Measurements from ENCODE around the gene RBM18.

RBM18 gene

DNA sequence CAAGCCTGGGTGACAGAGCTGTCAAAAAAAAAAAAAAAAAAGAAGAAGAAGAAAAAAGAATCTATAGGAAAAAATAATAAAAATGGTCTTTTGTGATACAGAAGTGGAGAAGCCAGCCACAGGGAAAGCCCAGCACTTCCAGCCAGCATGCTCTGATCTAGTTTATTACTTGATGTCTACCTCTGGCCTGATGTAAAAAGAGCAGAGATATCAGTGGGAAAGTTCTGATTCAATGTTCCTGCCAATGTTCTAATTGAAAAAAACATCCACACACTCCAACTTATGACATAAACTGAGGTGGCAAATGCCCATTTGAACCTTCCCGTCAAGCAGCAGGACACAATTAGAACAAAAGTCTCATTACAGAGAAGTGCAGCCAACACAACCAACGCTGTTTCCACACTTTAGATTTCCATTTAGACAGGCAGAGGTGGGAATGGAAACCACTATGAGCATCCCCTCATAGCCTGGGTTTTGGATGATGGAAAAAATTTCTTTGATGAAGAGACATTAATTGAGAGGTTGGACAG is 5.7 kb downstream of the RBM18 start:
- DNase-seq (ENCODE audit: low read depth): no peak

DNA sequence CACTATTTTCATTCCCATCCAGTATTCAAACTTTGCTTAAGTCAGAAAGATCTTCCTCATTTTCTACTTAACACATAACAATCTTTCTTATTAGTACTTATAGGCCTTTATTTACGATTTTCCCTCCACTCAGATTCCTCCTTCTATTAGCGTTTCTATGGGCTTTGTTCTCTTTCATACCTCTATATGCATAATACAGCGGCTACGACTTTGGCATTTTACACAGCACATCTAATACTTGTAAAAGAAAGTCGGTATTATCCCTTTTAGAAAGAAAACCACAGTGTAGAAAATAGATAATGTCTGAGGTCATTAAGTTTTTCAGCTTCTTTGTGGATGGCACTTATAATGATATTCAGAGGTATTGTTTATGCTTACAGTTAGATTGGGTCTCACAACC is 8.4 kb downstream of the RBM18 start:
- DNase-seq (ENCODE audit: low read depth): no peak

DNA sequence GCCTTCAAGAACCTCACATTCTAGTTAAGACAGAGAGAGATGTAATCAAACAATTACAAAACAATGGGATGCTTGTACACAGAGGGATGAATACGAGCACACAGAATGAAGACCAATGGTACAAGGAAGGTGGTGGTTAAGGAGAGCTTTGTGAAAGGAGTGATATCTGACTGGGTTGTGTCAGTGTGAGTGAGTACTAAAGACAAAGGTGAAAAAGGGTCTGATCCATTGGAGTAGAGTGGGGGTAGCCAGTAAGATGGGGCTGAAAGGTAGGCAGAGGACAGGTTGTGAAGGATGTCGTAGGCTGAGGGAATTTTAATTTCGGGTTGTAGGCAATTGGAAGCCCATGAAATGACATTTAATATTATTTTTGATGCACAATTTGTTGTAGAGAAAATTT is 9.9 kb downstream of the RBM18 start:
- no peak for DNase-seq (ENCODE audit: low read depth)

DNA sequence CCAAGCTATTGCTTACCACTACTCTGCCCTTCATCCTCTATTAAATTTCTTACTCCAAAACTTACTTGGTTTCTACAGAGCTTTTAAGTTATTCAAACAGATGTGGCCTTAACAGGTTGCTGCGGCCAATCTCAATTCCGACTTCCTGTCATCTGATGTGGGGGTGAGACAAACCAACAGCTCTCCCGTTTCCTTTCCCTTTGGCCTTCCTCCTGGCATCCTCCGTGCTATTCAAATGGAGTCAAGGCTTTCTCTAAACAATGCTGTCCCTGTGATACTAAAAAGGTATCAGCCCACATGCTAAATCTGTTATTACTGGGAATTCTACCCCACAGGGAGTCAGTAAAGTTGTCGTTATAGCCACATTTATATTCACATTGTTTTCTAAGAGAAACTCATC is 11.8 kb downstream of the RBM18 start:
- no peak for DNase-seq (ENCODE audit: low read depth)

DNA sequence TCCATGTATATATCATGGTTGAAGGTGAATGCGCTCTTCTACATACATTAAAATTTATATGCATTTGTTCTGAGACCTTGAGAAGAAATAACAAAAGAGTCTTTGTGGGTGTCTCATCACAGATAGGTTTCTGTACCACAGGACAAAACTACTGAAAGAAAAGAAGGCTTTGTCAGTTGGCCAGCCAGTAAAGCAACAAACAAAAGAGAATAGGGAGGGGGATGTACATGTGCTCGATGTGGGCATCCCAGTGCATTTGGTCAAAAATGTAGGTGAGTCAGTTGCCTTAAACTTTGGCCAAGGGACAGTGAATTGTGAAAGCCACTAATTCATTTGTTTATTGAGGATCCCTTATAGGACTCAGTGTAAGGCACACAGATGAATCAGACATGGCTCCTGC is 13.3 kb downstream of the RBM18 start:
- no peak for DNase-seq (ENCODE audit: low read depth)

DNA sequence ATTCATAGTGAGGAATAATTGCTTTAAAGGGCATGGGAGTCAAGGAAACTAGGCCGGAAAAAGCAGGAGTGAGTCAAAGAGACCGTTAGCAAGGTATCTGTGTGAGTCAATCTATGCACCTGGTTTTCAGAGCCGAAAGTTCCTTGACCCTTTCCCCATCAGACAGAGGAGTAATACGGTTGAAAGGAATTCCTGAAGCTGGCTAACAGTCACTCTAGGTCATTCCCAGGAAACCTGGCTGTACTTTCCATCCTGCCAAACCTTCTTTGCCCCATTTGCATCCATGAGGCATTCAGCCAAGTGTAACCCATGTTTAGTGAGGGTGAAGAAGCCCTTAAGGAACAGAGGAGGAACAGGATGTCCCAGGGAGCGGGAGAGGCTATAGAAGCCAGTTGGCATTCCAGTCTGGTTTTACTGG is 16.2 kb downstream of the RBM18 start:
- no peak for DNase-seq (ENCODE audit: low read depth)

DNA sequence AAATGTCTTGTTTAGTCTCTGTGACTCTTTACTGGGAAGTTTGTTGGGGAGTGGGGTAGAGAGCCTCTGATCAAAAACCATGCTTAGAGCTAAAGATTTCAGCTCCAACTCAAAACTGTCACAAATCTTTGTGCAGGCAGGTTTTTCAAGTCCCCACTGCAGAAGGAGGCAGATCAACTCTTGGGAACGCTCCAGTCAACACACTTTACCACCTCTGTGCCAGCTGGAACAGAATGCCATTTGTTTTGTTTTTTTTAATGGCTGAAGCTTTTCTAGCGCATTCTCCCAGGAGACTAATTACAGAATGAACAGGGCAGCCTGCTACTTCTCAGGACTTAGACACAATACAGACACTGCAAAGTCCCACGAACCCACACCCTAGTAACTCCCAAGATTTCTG is 18.0 kb downstream of the RBM18 start:
- DNase-seq (ENCODE audit: low read depth): no peak

DNA sequence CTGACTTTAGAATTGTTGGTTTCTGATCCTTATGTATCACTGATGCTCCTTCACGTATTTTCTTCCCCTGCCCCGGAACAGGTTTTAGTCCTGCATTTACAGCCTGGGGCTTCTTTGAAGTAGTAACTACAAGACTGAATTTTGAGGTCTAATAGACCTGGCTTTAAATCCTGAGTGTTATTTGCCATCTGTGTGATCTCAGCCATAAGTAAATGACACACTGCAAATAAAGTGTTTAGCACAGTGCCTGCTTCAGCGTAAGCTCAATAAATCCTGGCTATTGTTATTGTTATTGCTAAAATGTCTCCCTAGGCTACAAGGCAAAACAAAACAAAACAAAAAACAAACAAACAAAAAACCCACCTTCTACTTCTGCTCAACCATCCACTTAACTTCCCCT is 20.3 kb downstream of the RBM18 start:
- no peak for DNase-seq (ENCODE audit: low read depth)

DNA sequence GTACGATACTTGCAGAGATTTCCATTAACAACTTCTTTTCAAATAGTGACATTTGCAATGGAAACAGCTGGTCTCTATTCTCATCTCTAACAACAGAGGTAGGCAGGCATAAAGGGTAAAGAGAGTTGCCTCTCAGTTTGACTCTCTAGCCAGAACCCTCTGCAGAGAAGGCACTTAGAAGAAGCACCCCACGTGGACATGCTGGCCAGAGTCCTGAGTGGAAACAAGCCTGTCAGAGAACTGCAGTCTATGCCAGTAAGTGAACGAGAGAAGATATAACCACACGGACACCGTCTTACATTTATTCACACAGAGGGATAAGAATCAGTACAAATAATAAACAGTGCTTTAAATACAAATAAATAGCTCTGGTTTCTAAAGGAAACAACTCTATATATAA is 24.9 kb downstream of the RBM18 start:
- DNase-seq (ENCODE audit: low read depth): no peak

DNA sequence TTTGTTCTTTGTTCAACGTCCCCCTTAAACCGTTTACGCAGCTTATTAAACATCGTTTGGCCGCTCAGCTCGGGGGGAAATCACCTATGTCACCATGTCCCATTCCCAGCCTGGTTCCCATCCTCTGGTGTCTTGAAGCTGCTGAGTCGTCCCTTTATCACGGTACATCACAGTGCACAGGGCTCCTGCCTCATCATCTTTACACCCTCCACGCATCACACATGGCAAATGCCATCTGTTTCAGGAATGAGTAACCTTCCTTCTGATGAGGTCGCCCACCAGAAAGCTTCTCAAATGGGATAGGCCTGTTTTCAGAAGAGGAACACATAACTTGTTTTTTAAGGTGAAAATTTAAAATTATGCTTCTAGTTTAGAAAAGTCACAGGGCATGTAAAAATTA is 28.0 kb downstream of the RBM18 start:
- no peak for DNase-seq (ENCODE audit: low read depth)

DNA sequence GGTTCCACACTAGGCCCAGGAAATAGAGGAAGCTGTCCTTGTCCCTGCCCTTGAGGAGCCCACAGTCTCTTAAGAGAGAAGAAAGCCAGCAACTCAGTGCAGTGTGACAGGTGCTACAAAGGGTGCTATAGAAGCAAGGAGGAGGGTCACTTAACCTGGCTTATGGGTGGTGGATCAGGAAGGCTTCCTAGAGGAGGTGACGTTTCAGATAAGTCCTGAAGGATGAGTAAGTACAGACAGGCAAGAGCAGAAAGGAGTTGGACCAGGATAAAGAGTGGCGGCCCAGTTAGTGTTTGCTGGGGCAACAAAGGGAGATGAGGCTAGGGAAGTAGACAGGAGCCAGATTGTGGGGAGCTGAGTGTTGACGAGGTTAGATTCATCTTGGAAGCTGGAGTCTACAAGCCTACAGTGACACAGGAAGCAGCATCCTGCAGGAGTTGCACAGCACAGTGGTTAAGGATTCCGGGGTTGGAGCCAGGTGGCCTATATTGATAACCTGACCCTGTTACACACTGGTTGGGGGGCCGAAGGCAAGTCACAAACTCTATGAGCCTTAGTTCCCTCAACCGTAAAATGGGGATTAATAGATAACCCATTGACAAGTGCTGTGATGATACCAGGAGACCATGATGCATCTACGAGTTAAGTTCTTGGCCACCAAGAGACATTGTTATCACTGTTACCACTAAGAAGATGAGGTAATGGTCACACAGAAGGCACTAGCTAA is 30.5 kb downstream of the RBM18 start:
- no peak for DNase-seq (ENCODE audit: low read depth)

DNA sequence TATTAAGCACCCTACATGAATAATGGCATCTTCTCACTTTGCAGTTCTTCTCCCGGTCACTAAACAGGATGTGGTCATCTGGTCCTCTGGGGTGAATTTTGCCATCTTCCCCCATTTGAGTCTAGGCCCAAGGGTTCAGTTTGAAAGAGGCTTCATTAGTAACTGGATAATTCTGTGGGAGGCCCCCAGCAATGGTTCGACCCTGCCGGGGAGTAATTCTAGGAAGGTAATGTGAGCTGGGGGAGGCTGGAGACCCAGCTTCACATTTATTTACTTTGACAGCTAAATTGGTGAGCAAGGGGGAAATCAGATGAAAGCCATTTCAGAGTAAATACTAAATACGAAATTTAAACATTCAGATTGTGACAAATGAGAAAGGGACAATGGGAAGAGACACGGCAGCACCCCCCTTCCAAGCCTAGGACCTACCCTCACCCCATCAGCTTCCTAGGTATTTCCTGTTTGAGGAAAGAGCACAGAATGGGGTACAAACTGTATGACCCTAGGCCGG is 31.8 kb downstream of the RBM18 start:
- DNase-seq (ENCODE audit: low read depth): no peak

DNA sequence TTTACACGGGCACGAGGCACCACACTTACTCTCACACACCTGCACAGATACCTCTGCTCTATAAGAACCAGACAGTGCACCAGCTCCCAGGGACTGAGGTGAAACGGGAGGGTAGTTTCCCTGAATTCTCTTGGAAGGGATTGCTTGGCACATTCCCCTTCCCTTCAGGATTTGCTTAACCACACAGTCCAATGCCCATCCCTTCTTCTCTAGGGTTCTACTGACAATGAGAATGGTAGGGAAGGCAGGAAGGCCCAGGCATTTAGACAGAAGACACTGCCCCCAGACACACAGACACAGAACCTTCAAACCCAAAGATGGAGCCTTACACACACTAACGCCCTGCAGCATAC is 35.2 kb downstream of the RBM18 start:
- DNase-seq (ENCODE audit: low read depth): no peak

DNA sequence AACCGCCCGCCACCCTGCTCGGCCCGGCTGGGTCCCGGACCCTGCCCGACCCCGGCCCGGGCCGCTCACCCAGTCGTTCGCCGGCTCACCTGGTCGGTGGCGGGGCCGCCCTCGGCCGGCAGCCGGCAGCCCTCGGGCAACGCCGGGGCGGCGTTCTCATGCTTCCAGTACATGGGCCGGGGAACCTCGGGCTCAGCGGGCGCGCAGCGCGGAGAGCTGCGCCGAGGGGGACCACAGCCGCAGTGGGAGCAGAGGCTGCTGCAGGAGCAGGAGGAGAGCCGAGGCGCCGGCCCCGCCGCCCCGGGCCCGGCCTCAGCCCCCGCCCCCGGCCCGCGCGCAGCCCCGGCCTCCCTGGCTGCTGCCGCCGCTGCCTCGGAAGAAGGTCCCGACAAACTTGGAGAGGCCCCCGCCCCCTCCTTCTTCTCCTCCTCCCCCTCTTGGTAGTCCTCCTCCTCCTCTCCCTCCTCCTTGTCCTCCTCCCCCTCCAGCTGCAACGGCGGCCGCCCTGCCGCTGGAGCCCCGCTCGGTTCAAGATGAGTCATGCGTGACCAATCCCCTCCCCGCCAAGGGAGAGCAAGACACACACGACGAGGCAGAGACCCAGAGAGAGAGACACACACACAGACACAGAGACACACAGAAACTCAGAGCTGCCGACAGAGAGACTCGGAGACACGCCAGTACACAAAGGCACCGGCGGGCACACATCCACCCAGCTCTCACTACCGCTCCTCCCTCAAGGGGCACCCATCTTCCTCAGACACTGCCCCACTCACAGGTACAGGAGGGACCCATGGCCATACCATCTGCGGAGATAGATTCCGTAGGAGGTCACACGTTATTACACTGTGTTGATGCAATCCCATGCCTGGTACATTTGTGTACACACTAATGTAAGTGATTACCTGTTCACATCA is 35.8 kb downstream of the RBM18 start, which contains the start of gene LHX6:
Gene LHX6 (minus strand): TSS at position 390 of the 917 bp plus-strand sequence. CDS start 217 bp downstream, at position 173.
- DNase-seq (ENCODE audit: low read depth): no peak

DNA sequence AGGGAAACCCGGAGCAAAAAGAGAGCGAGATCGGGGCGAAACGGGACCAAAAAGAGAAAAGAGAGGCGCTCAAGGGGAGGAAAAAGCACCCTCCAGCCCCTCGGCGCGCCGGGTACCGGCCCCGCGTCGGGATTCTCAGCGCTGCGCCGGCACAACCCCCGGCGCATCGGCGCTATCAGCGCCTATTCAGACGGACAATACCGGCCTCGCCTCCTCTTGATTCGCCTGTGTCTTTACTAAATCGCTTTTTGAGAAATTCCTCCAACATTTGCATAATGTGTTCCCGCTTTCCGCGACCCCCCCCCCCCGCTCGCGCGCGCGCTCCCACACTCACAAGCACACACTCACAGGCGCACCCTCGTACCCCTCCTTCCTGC is 36.5 kb downstream of the RBM18 start:
- DNase-seq (ENCODE audit: low read depth): no peak

DNA sequence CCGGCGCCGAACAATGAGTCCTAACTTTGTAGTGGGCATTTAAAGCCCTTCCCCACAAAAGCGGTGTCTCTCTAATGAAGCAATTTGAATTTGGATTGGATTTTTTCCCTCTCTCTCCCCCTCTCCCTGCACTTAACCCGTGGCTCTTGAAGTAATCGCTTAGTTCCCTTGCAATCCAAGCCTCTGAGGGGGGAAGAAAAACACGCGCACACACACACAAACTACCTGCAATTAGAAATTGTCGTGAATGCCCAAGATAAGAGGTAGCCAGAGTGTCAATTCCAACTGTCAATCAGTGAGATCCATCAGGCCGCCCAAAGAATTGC is 37.1 kb downstream of the RBM18 start:
- no peak for DNase-seq (ENCODE audit: low read depth)

DNA sequence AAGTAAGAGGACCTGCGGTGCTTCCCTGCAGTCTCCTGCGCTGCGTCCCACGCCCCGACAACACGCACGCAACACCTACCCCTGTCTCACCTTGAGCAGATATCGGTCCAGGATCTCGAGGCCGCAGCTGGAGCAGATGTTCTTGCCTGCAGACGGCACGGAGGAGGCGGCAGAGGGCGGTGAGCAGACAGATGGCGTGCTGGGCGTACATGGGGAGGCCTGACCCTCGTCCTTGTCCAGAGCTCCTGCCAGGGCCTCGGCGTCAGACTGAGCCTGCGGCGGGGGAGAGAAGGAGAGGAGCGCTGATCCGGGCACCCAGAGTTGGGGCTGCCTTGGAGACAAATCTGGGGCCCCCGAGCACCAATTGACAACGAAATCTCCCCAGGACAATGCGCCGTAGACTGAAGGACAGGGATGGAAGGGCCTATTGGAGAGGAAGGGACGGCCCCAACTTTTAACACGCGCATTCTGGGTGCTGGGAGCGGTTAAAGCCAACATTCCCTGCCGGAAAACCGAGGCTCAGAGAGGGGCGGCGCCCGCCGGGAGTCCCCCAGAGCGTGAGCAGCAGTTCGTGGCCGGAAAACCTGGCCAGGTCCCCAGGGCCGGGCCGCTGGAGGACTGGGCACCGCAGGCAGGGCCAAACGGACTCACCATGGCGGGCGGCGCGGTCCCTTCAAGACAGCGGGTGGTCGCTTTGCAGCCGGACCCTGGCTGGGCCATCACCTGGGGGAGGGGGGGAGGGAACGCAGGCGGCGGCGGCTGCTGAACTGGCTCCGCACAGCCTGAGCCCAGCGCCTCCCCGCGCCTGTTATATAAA is 37.7 kb downstream of the RBM18 start:
- no peak for DNase-seq (ENCODE audit: low read depth)

DNA sequence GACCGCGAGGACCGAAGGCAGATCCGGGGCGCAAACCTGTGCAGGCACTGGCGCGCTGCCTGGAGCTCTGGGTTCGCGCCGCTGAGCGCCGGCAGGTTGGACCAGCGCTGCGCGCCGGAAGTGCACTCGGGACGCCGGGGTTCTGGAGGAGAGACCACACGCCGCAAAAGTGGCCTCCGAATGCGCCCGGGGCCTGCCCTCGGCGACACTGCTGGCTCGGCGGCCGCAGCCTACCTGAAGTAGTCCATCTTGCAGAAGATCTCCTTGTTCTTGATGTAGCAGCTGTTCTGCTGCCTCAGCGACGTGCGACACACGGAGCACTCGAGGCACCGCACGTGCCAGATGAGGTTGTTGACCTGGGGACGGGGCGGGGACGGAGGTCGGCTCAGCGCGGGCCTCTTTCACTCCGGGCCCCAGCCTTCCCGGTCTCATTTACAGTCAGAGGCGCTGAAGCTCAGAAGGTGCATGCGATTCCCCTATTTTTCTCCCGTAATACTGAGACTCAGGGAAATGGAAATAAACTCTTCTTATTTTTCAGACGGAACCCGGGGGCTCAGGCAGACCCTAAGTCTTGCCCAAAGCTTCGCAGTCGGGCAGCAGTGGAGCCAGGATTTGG is 38.4 kb downstream of the RBM18 start:
- no peak for DNase-seq (ENCODE audit: low read depth)

DNA sequence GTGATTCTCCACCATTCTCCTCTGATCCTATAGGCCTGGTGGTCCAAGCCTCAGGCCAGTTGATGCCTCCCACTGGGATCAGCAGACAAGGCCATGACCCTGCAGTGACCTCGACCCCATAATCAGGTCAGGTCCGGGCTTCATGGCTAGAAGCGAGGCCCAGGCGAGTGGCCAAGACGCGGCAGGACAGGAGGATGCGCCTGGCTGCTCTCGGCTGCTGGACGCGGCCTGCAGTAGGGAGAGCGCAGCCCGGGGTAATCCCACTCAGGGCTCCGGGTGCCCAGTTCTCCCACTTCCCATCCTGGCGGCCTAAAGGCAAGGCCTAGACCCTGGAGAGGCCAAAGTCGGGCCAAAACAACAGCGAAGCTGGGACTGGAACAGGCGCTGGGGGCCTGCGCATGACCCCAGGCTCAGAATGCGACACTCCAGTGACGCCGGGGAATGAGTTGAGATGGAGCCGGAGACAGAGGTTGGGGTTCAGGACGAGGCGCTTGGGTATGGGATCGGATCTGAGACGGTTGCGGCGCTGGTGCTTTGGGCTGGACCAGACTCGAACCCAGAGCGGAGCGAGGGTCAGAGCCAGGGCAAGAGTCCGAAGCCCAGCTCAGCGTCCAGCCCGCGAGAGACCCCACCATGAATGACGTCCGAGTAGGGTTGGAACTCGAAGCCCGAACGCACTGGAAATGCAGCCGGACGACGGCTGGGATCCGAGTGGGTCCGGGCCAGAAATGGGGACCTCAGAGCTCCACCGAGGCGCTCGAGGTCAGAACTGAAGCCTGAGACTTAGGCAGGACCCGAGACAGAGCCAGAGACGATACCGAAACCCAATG is 39.1 kb downstream of the RBM18 start:
- DNase-seq (ENCODE audit: low read depth): no peak

DNA sequence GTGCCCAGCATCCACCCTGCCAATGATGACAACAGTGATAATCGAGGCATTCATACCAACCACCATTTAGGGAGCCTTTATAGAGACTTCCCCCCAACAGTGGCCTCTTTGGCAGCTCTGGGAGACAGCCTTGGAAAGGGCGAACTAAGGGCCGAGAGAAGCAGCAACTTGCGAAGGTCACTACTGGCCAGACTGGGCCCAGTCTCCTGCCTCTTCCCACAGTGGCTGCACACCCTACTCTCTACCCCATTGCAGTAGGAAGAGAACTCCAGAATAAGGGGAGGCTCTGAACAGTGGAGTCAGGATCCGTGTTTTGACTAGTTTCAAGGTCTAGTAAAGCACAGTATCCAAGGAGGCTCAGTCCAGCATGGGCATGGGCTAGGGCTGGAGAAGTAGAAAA is 41.2 kb downstream of the RBM18 start:
- no peak for DNase-seq (ENCODE audit: low read depth)

DNA sequence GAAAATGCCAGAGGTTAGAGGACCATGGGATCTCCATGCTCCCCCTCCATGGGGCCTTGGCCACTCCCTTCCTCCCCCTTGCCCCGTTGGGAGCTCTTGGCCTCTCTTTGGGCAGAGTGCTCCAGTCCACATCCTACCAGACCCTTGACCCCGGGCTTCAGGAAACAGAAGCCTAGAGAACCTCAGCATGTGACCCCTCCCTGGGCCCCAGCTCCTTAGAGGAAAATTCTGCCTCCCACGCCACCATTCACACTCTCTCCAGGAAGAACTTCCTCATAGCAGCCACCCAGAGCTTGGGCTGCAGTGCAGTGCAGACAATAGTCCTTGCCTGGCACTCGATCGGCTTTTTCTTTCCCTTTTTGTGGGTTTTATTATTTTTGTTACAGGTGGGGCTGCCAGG is 41.8 kb downstream of the RBM18 start:
- DNase-seq (ENCODE audit: low read depth): no peak

Data from HS-27A (cell line).